K562 (cell line): ENCODE measurements around the gene ACER1. TPM values are rescaled to one million over a fixed set of nuclear protein-coding genes. Genes with fewer than 3 reads are reported as not detected.

ENCODE experiments used
- ATAC-seq: fragments of 200-7000 bp; cut with Tn5 transposase; 3 replicates; pipeline ENCODE4 v1.9.1; 2020; ENCODE audit warnings: moderate library complexity
- BruUV-seq: library from RNA; stranded (reverse); fragments of 400-500 nt; replicated peaks from 2 replicates; lab custom pipeline; 2021; lab: Mats Ljungman, UMichigan
- CTCF ChIA-PET: fragments of 300-600 bp; formaldehyde crosslinking; extraction: SDS; loops from one replicate; lab custom pipeline; 2021; ENCODE audit warnings: low intra/inter-chr PET ratio; lab: Yijun Ruan, JAX
- POLR2A ChIA-PET: fragments of 300-600, 350-650 bp; sonication (Branson Sonifier 250); formaldehyde crosslinking; extraction: SDS; loops from one replicate; lab custom pipeline; 2021; ENCODE audit warnings: antibody characterized with exemption, inconsistent platforms; lab: Yijun Ruan, JAX
- DNase-seq, 4 experiments: peaks; one replicate each; pipeline versions ENCODE4 v3.0.0 to v3.0.0-alpha.2; 2011 to 2018; ENCODE audit warnings: low spot score in 3 of 4, mixed read lengths in 3 of 4; ENCODE audit errors: extremely low read depth in 1 of 4
- FAIRE-seq: peaks from 2 replicates; lab custom pipeline; 2011; peaks lifted over from hg19 to GRCh38; lab: Jason Lieb, UNC
- H2AFZ ChIP-seq: 2 replicates; pipeline ENCODE4 v1.6.0; 2011; ENCODE audit warnings: low read depth, low read length, control low read depth, inconsistent platforms
- H3K27ac ChIP-seq: fragments of 200-600 bp; 3 replicates; pipeline ENCODE4 v1.8.0; 2011; ENCODE audit warnings: low read depth, mild to moderate bottlenecking, control low read depth, inconsistent platforms, low read length, moderate library complexity, mixed read lengths; ENCODE audit errors: extremely low read depth
- H3K27me3 ChIP-seq, 2 experiments: fragments of 300-600 bp in 1 of 2; 2 replicates in 1 of 2; 3 replicates in 1 of 2; pipeline versions ENCODE4 v1.6.0 to v1.8.0; 2011; ENCODE audit warnings: inconsistent platforms in 2 of 2, low read length in 2 of 2, mild to moderate bottlenecking in 1 of 2, mixed read lengths in 1 of 2, moderate library complexity in 1 of 2; ENCODE audit not compliant: control insufficient read depth in 2 of 2, insufficient read depth in 2 of 2
- H3K36me3 ChIP-seq: fragments of 300-600 bp; 3 replicates; pipeline ENCODE4 v1.8.0; 2011; ENCODE audit warnings: mild to moderate bottlenecking, low read length, inconsistent platforms; ENCODE audit not compliant: control insufficient read depth, insufficient read depth
- H3K4me1 ChIP-seq, 2 experiments: fragments of 200-600 bp in 1 of 2; replicated peaks in 1 of 2; 2 replicates in 1 of 2; 3 replicates in 1 of 2; pipeline versions ENCODE4 v1.5.1 to v1.8.0; 2011; ENCODE audit warnings: inconsistent platforms in 2 of 2, low read length in 2 of 2, mild to moderate bottlenecking in 1 of 2, mixed read lengths in 1 of 2, moderate library complexity in 1 of 2; ENCODE audit not compliant: control insufficient read depth in 2 of 2, insufficient read depth in 2 of 2
- H3K4me2 ChIP-seq: 2 replicates; pipeline ENCODE4 v1.6.1; 2011; ENCODE audit warnings: low read length, control low read depth, inconsistent platforms, mixed read lengths; ENCODE audit not compliant: insufficient read depth
- H3K4me3 ChIP-seq: fragments of 200-600 bp; sonication (generic), shearing (Covaris generic); 2 replicates; pipeline ENCODE4 v1.5.1; 2016; ENCODE audit warnings: control low read depth, inconsistent platforms
- H3K79me2 ChIP-seq: fragments of 200-600 bp; 3 replicates; pipeline ENCODE4 v1.8.0; 2011; ENCODE audit warnings: low read length, inconsistent platforms; ENCODE audit not compliant: control insufficient read depth, insufficient read depth
- H3K9ac ChIP-seq, 2 experiments: 2 replicates each; pipeline versions ENCODE4 v1.6.0 to v1.6.1; 2011; ENCODE audit warnings: low read depth in 2 of 2, low read length in 2 of 2, control low read depth in 1 of 2, inconsistent platforms in 1 of 2, mild to moderate bottlenecking in 1 of 2, mixed read lengths in 1 of 2; ENCODE audit not compliant: insufficient read depth in 1 of 2
- H3K9me1 ChIP-seq: one replicate; pipeline ENCODE4 v1.6.0; 2011; ENCODE audit warnings: inconsistent platforms, mild to moderate bottlenecking, low read length, moderate library complexity; ENCODE audit not compliant: control insufficient read depth, insufficient read depth
- H3K9me3 ChIP-seq: replicated peaks from 2 replicates; pipeline ENCODE4 v1.5.1; 2011; ENCODE audit warnings: low read depth, low read length, inconsistent platforms; ENCODE audit not compliant: control insufficient read depth, insufficient read depth
- H4K20me1 ChIP-seq: replicated peaks from 2 replicates; pipeline ENCODE4 v1.6.1; 2011; ENCODE audit warnings: low read length, inconsistent platforms, mixed read lengths; ENCODE audit not compliant: control insufficient read depth, insufficient read depth
- FOS ChIP-seq: IDR thresholded peaks from 3 replicates; pipeline ENCODE4 v1.6.1; 2011; ENCODE audit not compliant: insufficient read length; ENCODE audit errors: extremely low read depth
- PHTF2 ChIP-seq: fragments of 250-450 bp; sonication (Bioruptor Pico); IDR thresholded peaks from 2 replicates; pipeline ENCODE4 v1.5.0; 2021; ENCODE audit warnings: mild to moderate bottlenecking
- WGBS: fragments of 100-300 bp; shearing (Covaris generic); methylation state at CpG from one replicate; pipeline ENCODE4 v1.1.6; 2016; ENCODE audit warnings: low coverage, mixed read lengths; ENCODE audit not compliant: insufficient coverage; ENCODE audit errors: missing lambda C conversion rate; 5-methylcytosine and 5-hydroxymethylcytosine counted together
- in situ Hi-C: fragments of 300-500 bp; cut with MboI; formaldehyde crosslinking; loops from 4 replicates; pipeline ENCODE4 v1.15.0; 2018; ENCODE audit warnings: inconsistent platforms, mixed read lengths
- intact Hi-C: fragments of 100-400 bp; cut with micrococcal nuclease; formaldehyde crosslinking; loops from 2 replicates; pipeline ENCODE4 v1.14.2; 2022
- polyA plus RNA-seq, 8 experiments: library from polyadenylated mRNA; depleted of rRNA in 4 of 8; stranded (reverse) in 5 of 8; unstranded in 3 of 8; fragments of >200 nt; fragmentation: Nextera tagmentation in 2 of 8; fragmentation: Illumina TruSeq in 1 of 8; extraction: Ambion mirVana in 2 of 8; extraction: Trizol in 1 of 8; gene quantifications; 2 replicates each; pipeline versions ENCODE4 v1.2.1 to v1.2.3, GENCODE V29; 2011 to 2014; ENCODE audit warnings: inconsistent platforms in 1 of 8, missing spikeins in 1 of 8
- total RNA-seq, 7 experiments: library from RNA; depleted of rRNA in 6 of 7; stranded (reverse); fragments of >200 nt in 6 of 7; fragmentation: Illumina TruSeq in 2 of 7; extraction: Trizol in 2 of 7; gene quantifications; 2 replicates each; pipeline versions ENCODE4 v1.2.1 to v1.2.3, GENCODE V29; 2011 to 2021; ENCODE audit warnings: low replicate concordance in 1 of 7
- TF ChIP-seq, protein P1 (sequence below): fragments of 450-650 bp; conservative IDR thresholded peaks from 2 replicates; pipeline ENCODE4 v1.6.1; 2016; ENCODE audit warnings: missing genetic modification characterization, low read depth, mild to moderate bottlenecking, control low read depth, missing compliant biosample characterization

The ACER1 gene
- total and polyA plus RNA-seq, 9 of the 15 experiments (the other 6 are each of a cell fraction or from before 2014, with no cell fraction given), result not detected

DNA sequence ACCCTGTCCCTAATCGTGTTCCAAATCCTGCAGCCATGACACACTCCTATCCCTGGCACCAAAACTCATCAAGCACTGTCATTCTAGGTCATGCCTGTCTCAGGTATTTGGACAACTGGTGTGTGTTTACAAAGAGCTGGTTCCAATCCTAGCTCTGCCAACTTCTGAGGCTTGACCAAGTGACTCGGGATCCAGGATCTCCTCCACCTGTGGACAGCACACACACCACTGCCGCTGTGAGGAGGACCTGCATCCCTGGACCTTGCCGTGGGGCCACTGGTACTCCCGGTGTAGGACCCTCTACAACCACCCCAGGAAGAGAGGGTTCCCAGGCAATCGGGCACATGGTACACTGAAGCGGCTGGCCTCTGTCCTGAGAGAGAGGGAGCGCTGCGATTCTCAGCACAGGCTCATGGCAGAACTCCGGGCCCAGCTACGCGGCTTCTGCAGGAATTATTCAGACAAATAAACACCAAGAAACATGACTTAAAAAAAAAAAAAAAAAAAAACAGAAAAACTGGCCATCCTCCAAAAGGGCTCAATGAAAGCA is 74.0 kb downstream of the ACER1 start:
- CTCF ChIA-PET, result no interaction called here
- no TSS peak for BruUV-seq
- H3K27me3 ChIP-seq, result no peaks in the 10 kb centered on the region
- no peaks in the 10 kb centered on the region for H3K9me1 ChIP-seq
- no peaks in the 10 kb centered on the region for H4K20me1 ChIP-seq
- H3K27ac ChIP-seq, result no peak overlapping the region
- 89% methylated on average over 7 of the region's 12 CpGs for WGBS
- H3K36me3 ChIP-seq, result peaks cover 76% of the 10 kb centered on the region
- no peak overlapping the region for H2AFZ ChIP-seq
- H3K79me2 ChIP-seq, result peaks cover 70% of the 10 kb centered on the region
- H3K9ac ChIP-seq, result 0 out of 4 replicates have a peak overlapping the region, but pooled peaks of 1 of the 2 experiments have one; percentile 36
- H3K4me3 ChIP-seq, result no peak overlapping the region
- in situ Hi-C loops, result no loop called here
- H3K4me1 ChIP-seq, result peaks cover 0 to 19% of the 10 kb centered on the region in 2 experiments; a peak in 2 of 5 replicates
- no peak for DNase-seq
- H3K9me3 ChIP-seq, result no peaks in the 10 kb centered on the region
- H3K4me2 ChIP-seq, result no peak overlapping the region
- intact Hi-C loops, result no loop called here
- TF ChIP-seq PHTF2 (CRISPR knock-in tag), result no peak
- TF ChIP-seq, protein P1, sequence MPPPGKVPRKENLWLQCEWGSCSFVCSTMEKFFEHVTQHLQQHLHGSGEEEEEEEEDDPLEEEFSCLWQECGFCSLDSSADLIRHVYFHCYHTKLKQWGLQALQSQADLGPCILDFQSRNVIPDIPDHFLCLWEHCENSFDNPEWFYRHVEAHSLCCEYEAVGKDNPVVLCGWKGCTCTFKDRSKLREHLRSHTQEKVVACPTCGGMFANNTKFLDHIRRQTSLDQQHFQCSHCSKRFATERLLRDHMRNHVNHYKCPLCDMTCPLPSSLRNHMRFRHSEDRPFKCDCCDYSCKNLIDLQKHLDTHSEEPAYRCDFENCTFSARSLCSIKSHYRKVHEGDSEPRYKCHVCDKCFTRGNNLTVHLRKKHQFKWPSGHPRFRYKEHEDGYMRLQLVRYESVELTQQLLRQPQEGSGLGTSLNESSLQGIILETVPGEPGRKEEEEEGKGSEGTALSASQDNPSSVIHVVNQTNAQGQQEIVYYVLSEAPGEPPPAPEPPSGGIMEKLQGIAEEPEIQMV (tag), result no peak
- TF ChIP-seq FOS, result no peak
- TF ChIP-seq, all 486 proteins: peak for 0
- no peak for FAIRE-seq
- ATAC-seq, result no peak
- POLR2A ChIA-PET, result no interaction called here
